HEK293T (cell line): ENCODE results near the gene TTC32.
"Not testable (repeated sequence)": the region's sequence is repeated elsewhere in the genome, so short reads cannot be mapped to it uniquely, and the experiment has no call there.

Experiments
- BHLHE40 ChIP-seq: fragments of 450-650 bp; IDR thresholded peaks from 2 replicates; pipeline ENCODE4 v1.6.1; 2016; ENCODE audit warnings: mild to moderate bottlenecking, moderate library complexity, borderline replicate concordance
- CTBP1 ChIP-seq: fragments of 450-650 bp; IDR thresholded peaks from 2 replicates; pipeline ENCODE4 v1.6.1; 2016; ENCODE audit warnings: borderline replicate concordance
- FOXM1 ChIP-seq: fragments of 450-650 bp; IDR thresholded peaks from 2 replicates; pipeline ENCODE4 v1.6.1; 2017; ENCODE audit warnings: mild to moderate bottlenecking, borderline replicate concordance
- SP1 ChIP-seq: fragments of 450-650 bp; IDR thresholded peaks from 2 replicates; pipeline ENCODE4 v1.6.1; 2017

DNA sequence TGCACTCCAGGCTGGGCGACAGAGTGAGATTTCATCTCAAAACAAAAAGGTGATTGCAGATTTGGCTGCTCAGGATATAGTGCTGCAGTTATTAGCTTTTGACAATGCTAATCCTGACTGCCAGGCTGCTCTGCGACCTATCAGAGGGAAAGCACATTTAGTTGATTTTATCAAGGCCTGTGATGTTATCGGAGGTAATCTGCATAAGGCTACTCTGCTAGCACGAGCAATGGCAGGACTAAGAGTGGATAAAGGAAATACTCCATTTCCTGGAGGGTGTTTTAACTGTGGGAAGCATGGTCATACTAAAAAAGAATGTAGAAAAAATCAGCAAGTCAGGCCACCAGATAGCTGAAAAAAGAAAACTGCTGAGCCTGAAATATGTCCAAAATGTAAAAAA lies 22.7 kb upstream of the TTC32 start:
- not testable (repeated sequence) for TF ChIP-seq SP1, FOXM1, CTBP1, BHLHE40
